ENCODE results near the gene ABCA13. TPM values are rescaled to one million over a fixed set of nuclear protein-coding genes. Genes with fewer than 3 reads are reported as not detected.

ABCA13 gene
- total RNA-seq, 1 experiment from 2014 or later = 1.7 TPM

DNA sequence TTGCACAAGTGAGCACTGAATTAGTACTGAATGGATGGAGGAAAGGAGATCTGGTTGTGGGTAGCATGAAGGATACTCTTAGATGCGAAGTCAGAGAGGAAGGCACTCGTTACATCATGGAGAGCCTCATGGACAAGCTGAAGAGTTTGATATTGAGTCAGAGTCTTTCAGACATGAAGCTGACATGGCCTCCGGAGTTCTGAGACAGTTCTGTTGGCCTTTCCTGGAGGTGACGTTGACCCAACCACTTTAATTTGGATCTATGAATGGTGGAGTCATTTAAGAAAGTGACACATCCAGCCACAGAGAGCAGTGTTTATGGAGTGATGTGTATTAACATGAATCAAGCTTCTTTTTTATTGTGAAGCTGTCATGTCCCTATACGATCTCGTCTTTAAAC, 466.8 kb downstream of the ABCA13 start:
- H3K4me1 ChIP-seq (ENCODE audit: control insufficient read depth, insufficient read depth, low read length) = no peaks in the 10 kb centered on the region; the same call in 1 of the 2 replicates
- no peaks in the 10 kb centered on the region for H3K36me3 ChIP-seq (ENCODE audit: control insufficient read depth, insufficient read depth, low read length)
- DNase-seq (ENCODE audit: low read depth, low spot score) = no peak
- no TSS peak for BruUV-seq (replicated peaks)
- no peaks in the 10 kb centered on the region for H3K9me3 ChIP-seq (ENCODE audit: control insufficient read depth, insufficient read depth, low read depth, low read length)
- POLR2A ChIA-PET = no interaction called here
- intact Hi-C loops (cut with micrococcal nuclease; ENCODE audit: unreplicated experiment) (no loop called here), in situ Hi-C loops (cut with HindIII; ENCODE audit: low pct_unique_long_range_greater_than_20kb, low sequenced_read_pairs) (no loop called here)
- H3K27me3 ChIP-seq (ENCODE audit: control insufficient read depth, insufficient read depth, low read length) = no peaks in the 10 kb centered on the region
- CTCF ChIA-PET = no interaction called here
- no peak for ATAC-seq
- no peak overlapping the region for H3K4me3 ChIP-seq (ENCODE audit: low read depth in 2 of 2, low read length in 2 of 2)
- TF ChIP-seq CTCF (IDR thresholded peaks at IDR 0.05) (no peak), POLR2AphosphoS5 (IDR thresholded peaks at IDR 0.05; ENCODE audit: low read depth, low read length) (no peak), SIN3A (IDR thresholded peaks at IDR 0.05; ENCODE audit: borderline replicate concordance, insufficient read depth, low read depth, low read length) (no peak)
- TF ChIP-seq, protein P1, sequence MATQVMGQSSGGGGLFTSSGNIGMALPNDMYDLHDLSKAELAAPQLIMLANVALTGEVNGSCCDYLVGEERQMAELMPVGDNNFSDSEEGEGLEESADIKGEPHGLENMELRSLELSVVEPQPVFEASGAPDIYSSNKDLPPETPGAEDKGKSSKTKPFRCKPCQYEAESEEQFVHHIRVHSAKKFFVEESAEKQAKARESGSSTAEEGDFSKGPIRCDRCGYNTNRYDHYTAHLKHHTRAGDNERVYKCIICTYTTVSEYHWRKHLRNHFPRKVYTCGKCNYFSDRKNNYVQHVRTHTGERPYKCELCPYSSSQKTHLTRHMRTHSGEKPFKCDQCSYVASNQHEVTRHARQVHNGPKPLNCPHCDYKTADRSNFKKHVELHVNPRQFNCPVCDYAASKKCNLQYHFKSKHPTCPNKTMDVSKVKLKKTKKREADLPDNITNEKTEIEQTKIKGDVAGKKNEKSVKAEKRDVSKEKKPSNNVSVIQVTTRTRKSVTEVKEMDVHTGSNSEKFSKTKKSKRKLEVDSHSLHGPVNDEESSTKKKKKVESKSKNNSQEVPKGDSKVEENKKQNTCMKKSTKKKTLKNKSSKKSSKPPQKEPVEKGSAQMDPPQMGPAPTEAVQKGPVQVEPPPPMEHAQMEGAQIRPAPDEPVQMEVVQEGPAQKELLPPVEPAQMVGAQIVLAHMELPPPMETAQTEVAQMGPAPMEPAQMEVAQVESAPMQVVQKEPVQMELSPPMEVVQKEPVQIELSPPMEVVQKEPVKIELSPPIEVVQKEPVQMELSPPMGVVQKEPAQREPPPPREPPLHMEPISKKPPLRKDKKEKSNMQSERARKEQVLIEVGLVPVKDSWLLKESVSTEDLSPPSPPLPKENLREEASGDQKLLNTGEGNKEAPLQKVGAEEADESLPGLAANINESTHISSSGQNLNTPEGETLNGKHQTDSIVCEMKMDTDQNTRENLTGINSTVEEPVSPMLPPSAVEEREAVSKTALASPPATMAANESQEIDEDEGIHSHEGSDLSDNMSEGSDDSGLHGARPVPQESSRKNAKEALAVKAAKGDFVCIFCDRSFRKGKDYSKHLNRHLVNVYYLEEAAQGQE (IDR thresholded peaks at IDR 0.05; ENCODE audit: insufficient read depth in 1 of 2, low read depth in 2 of 2, low read length in 1 of 2) = no peak
- H3K27ac ChIP-seq (ENCODE audit: low read length) = no peak overlapping the region

GRCh38 chr7:48643431-48644013, 472.3 kb downstream of the ABCA13 start:
- POLR2A ChIA-PET = no interaction called here
- DNase-seq (ENCODE audit: low read depth, low spot score) (no peak), ATAC-seq (no peak)
- CTCF ChIA-PET = no interaction called here
- BruUV-seq (replicated peaks) = no TSS peak
- no peak for TF ChIP-seq CTCF (IDR thresholded peaks at IDR 0.05)
- TF ChIP-seq, protein P1 (IDR thresholded peaks at IDR 0.05; ENCODE audit: insufficient read depth in 1 of 2, low read depth in 2 of 2, low read length in 1 of 2) = no peak
- no peak for TF ChIP-seq POLR2AphosphoS5 (IDR thresholded peaks at IDR 0.05; ENCODE audit: low read depth, low read length)
- H3K4me1 ChIP-seq (ENCODE audit: control insufficient read depth, insufficient read depth, low read length) = no peaks in the 10 kb centered on the region
- no peaks in the 10 kb centered on the region for H3K9me3 ChIP-seq (ENCODE audit: control insufficient read depth, insufficient read depth, low read depth, low read length)
- no peaks in the 10 kb centered on the region for H3K36me3 ChIP-seq (ENCODE audit: control insufficient read depth, insufficient read depth, low read length)
- in situ Hi-C loops (cut with HindIII; ENCODE audit: low pct_unique_long_range_greater_than_20kb, low sequenced_read_pairs) (no loop called here), intact Hi-C loops (cut with micrococcal nuclease; ENCODE audit: unreplicated experiment) (no loop called here)
- H3K27ac ChIP-seq (ENCODE audit: low read length) = no peak overlapping the region
- H3K4me3 ChIP-seq (ENCODE audit: low read depth in 2 of 2, low read length in 2 of 2) = no peak overlapping the region
- no peaks in the 10 kb centered on the region for H3K27me3 ChIP-seq (ENCODE audit: control insufficient read depth, insufficient read depth, low read length)

Measured in Panc1 (cell line).